ENCODE results near the gene RBM18.

DNA sequence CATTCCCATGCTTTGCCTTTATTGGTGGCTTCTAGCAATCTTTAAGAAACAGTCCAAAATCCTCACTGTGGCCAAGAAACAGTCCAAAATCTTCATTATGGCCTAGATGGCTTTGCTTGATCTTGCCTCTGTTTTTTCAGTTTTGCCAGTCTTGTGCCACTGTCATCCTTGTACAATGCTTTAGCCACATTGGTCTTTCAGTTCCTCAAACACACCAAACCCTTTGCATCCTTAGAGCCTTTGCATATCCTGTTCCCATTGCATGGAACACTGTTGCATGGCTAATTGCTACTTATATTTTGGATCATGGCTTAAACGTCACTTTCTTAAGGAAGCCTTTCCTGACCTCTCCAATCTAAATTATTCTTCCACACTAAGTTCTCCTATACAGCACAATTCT is 22.1 kb upstream of the RBM18 start:
- TF ChIP-seq, protein P1, sequence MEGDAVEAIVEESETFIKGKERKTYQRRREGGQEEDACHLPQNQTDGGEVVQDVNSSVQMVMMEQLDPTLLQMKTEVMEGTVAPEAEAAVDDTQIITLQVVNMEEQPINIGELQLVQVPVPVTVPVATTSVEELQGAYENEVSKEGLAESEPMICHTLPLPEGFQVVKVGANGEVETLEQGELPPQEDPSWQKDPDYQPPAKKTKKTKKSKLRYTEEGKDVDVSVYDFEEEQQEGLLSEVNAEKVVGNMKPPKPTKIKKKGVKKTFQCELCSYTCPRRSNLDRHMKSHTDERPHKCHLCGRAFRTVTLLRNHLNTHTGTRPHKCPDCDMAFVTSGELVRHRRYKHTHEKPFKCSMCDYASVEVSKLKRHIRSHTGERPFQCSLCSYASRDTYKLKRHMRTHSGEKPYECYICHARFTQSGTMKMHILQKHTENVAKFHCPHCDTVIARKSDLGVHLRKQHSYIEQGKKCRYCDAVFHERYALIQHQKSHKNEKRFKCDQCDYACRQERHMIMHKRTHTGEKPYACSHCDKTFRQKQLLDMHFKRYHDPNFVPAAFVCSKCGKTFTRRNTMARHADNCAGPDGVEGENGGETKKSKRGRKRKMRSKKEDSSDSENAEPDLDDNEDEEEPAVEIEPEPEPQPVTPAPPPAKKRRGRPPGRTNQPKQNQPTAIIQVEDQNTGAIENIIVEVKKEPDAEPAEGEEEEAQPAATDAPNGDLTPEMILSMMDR (IDR thresholded peaks at IDR 0.05): no peak
- TF ChIP-seq POLR2A (IDR thresholded peaks at IDR 0.05): no peak
